Middle frontal gyrus (tissue), 1 donor: ENCODE results near the gene FAM193B.

Experiments used
- DNase-seq: peaks from one replicate; pipeline ENCODE4 v3.0.0-alpha.2; 2015; ENCODE audit warnings: low spot score; ENCODE audit errors: extremely low spot score

Gene FAM193B

GRCh38 chr5:177554474-177555111 lies at the start of gene FAM193B:
Gene FAM193B (minus strand): TSS chr5:177554563. CDS start chr5:177554458, 105 bp downstream.
- DNase-seq: peak; percentile 82

- DNase-seq: no peak
Measured at GRCh38 chr5:177604116-177604521, 49.8 kb upstream of the FAM193B start.

- no peak for DNase-seq
Measured at GRCh38 chr5:177603631-177604030, 49.3 kb upstream of the FAM193B start.

- no peak for DNase-seq
Measured at GRCh38 chr5:177602458-177602830, 48.1 kb upstream of the FAM193B start.

- no peak for DNase-seq
Measured at GRCh38 chr5:177601577-177602457, 47.5 kb upstream of the FAM193B start.

DNA sequence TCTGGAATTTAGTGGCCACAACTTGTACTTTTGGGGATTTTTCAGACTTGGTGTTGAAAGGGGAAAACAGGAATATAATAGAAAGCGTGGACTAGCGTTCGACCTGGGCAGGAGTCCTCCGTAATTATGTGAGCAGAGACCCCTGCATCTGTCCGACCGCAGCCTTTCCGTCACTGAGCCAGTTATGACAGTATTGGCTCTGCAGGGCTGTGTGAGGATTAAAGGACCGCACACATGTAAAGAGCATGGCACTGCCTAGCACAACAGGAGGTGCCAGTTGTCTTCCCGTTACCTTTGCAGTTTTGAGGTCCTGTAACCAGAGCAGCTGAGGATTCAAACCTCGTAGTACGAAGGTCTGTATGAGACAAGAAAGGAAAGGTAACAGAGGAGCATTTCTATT lies 46.8 kb upstream of the FAM193B start:
- DNase-seq: no peak

GRCh38 chr5:177600508-177601018 lies 46.2 kb upstream of the FAM193B start:
- DNase-seq: no peak

GRCh38 chr5:177599731-177600507 lies 45.6 kb upstream of the FAM193B start, which contains the start of gene B4GALT7:
Gene B4GALT7 (plus strand): TSS chr5:177600132. CDS start chr5:177600211, 79 bp downstream.
- DNase-seq: peak; percentile 36

GRCh38 chr5:177598477-177598876 lies 44.1 kb upstream of the FAM193B start:
- no peak for DNase-seq

GRCh38 chr5:177596775-177597238 lies 42.4 kb upstream of the FAM193B start:
- no peak for DNase-seq

DNA sequence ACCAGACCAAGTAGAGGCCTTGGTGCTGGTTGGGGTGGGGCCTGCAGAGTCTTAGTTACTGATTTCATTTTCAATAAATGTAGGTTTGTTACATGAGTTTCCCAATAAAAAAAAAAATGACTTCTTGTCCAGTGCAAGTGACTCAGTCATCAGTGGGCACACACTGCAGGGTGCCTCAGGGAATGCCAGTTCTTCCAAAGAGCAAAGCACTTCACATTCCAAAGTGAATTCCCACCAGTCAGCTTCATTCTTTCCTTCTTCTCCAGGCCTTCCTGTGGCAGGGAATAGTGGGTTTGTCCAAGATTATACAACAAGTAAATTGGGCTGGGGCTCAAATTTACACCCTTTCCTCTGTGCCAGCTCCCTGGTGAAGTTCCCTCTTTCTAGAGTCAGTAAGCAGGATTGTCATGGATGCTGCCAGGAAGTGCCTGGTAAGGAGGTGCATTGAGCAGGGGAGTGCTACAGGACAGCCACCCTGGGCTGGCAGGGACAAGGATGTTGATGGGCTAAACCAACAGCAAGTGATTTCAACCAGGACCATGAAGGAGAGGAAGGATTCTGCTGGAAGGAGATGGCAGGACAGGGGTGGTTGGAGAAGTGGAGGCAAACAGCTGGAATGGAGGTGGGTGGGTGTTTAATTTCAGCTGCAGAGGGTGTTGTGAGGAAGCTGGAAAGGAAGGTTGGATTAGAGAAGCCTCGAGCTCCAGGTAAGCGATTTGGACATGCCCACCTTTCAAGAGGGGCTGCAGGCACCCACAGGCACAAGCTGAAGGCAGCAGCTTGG lies 41.8 kb upstream of the FAM193B start:
- no peak for DNase-seq

DNA sequence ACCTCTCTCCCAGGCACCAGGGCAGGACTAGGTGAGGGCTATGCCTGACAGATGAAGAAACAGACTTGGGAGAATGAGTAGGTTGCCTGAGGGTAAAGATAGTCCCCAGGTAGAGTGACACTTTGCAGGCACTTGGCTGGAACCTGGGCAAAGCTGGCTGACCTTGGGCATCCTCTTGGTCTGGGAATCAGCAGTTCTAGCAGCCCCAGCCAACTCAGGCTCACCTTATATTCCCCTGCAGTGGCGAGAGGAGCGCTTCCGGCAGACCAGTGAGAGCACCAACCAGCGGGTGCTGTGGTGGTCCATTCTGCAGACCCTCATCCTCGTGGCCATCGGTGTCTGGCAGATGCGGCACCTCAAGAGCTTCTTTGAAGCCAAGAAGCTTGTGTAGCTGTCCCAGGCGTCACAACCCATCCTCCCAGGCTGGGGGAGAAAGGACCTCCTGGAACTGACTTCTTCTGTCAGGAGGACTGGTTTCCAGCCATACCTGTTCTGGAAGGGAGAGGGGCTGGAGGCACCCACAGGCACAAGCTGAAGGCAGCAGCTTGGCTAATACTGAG lies 40.7 kb upstream of the FAM193B start:
- DNase-seq: no peak

DNA sequence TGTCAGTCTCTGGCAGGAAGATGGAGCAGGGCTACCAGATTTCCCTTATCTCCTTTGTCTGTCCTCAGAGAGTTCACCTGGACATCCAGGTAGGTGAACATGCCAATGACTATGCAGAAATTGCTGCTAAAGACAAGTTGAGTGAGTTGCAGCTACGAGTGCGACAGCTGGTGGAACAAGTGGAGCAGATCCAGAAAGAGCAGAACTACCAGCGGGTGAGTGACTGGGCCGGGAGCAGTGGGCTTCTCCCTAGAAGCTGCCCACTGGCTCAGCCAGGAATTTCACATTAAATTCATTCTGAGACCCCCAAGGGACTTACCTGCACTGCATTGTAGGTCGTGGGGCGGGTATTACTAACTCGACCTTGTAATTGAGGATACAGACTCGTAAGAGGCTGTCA lies 39.7 kb upstream of the FAM193B start:
- no peak for DNase-seq

DNA sequence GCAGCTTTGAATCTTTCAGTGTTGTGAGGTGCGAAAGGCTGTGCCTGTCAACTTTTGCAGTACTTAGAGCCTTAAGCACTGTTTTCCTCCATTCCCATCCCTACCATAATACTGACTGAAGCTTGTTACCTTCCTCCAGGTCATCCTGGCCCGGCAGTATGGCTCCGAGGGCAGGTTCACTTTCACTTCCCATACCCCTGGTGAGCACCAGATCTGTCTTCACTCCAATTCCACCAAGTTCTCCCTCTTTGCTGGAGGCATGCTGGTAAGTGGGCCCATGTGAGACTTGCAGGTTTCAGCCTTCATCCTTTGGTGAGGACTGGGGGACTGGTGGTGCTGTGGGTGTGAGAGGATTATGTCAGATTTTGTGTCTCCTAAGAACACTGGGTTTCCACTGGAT lies 39.1 kb upstream of the FAM193B start:
- DNase-seq: no peak

- no peak for DNase-seq
Measured at GRCh38 chr5:177592905-177593304, 38.5 kb upstream of the FAM193B start.

DNA sequence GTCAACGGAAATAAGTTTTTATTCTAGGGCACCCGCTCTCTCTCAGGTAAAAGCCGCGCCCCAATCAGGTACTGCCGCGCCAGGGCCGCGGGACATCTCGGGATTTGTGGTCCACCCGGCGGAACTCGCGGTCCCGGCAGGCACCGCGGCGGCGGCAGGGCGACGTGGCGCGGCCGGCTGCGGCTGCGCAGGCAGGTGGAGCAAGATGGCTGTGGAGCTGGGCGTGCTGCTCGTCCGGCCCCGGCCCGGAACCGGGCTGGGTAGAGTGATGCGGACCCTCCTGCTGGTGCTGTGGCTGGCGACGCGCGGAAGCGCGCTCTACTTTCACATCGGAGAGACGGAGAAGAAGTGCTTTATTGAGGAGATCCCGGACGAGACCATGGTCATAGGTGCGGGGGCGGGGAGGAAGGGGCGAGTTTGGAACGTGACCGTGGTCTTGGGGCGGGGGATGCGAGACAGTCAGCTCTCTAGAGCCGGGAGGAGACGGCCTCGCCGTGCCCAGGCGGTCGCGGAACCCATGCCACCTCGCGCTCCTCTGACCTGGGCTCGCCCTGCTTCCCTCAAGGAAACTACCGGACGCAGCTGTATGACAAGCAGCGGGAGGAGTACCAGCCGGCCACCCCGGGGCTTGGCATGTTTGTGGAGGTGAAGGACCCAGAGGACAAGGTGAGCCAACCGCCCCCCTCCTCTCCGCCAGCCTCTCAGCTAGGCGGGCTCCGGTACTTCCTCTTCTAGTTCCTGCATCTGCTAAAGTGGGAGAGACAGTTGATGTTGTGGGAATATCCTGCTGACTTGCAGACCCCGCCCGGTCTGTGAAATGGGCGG lies 37.9 kb upstream of the FAM193B start, which contains the start of gene TMED9:
TMED9 (plus strand) TSS at position 194 of the 825 bp plus-strand sequence; CDS start at position 206, 12 bp downstream.
- peak; percentile 76 for DNase-seq

DNA sequence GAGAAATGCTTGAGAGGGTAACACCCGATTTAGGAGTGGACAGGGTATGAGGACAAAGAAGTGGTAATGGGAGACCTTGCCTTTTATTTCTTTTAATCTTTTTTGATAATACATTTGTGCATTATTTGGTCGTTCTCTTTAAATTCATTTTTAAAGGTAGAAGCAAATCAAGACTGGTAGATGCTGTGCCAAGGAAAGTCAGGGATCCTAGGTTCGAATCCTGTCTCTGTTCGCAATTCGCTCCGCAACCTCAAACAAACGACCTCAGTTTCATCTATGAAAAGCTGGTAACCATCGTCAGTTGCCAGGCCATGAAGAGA lies 37.3 kb upstream of the FAM193B start:
- no peak for DNase-seq

GRCh38 chr5:177590406-177590805 lies 36.0 kb upstream of the FAM193B start:
- no peak for DNase-seq

DNA sequence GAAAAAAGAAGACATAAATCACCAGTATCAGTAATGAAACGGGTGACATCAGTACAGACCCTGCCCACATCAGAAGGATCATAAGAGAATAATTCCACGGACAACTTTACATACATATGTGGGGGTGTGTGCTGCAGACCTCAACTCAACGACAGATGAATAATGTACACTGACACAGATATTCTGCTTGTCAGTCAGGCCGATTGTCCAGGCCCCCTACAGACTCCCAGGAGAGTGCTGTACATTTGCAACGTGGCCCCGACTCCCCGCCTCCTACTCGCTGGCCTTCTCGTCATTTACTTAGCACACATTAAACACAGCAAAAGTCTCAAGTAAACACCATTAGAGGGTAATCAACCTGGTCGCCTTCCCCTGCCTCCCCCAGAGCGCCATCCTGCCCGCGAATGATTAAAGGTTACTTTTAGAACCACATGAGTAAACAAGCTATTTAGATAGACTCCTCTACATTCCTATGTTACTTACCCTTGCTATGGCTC lies 34.1 kb upstream of the FAM193B start:
- no peak for DNase-seq
